Fibroblast of upper back skin (primary cell): ENCODE measurements around the gene CD93.

ENCODE experiments used
- DNase-seq: peaks from one replicate; pipeline ENCODE4 v3.0.0-alpha.2; 2013

Gene CD93

GRCh38 chr20:23060629-23061028, 25.5 kb downstream of the CD93 start:
- no peak for DNase-seq

GRCh38 chr20:23059846-23060245, 26.3 kb downstream of the CD93 start:
- DNase-seq, result no peak

GRCh38 chr20:23059001-23059400, 27.1 kb downstream of the CD93 start:
- no peak for DNase-seq

- no peak for DNase-seq
Observed at GRCh38 chr20:23058240-23058639, 27.9 kb downstream of the CD93 start.

- DNase-seq, result no peak
Observed at GRCh38 chr20:23052904-23053303, 33.2 kb downstream of the CD93 start.

GRCh38 chr20:23050847-23051627, 35.1 kb downstream of the CD93 start:
- peak; percentile 85 for DNase-seq

GRCh38 chr20:23050076-23050838, 35.9 kb downstream of the CD93 start:
- no peak for DNase-seq

GRCh38 chr20:23049201-23050075, 36.7 kb downstream of the CD93 start, which contains the start of gene THBD:
THBD (minus strand) TSS chr20:23049672; CDS start chr20:23049504, 168 bp downstream.
- peak; percentile 12 for DNase-seq

- peak; percentile 14 for DNase-seq
Observed at GRCh38 chr20:23048283-23049200, 37.6 kb downstream of the CD93 start.

GRCh38 chr20:23047738-23048214, 38.3 kb downstream of the CD93 start:
- DNase-seq, result no peak

GRCh38 chr20:23047001-23047737, 39.0 kb downstream of the CD93 start:
- DNase-seq, result no peak

GRCh38 chr20:23046431-23046830, 39.7 kb downstream of the CD93 start:
- no peak for DNase-seq

- DNase-seq, result no peak
Observed at GRCh38 chr20:23043376-23043775, 42.7 kb downstream of the CD93 start.

GRCh38 chr20:23042270-23042669, 43.9 kb downstream of the CD93 start:
- DNase-seq, result no peak

GRCh38 chr20:23039885-23040508, 46.1 kb downstream of the CD93 start:
- DNase-seq, result no peak

GRCh38 chr20:23039136-23039875, 46.8 kb downstream of the CD93 start:
- peak; percentile 21 for DNase-seq

GRCh38 chr20:23037017-23037481, 49.1 kb downstream of the CD93 start:
- DNase-seq, result no peak

GRCh38 chr20:23036371-23036770, 49.8 kb downstream of the CD93 start:
- DNase-seq, result no peak

- DNase-seq, result no peak
Observed at GRCh38 chr20:23035731-23036130, 50.4 kb downstream of the CD93 start.
